Hepatic stellate cell (primary cell): ENCODE results near the gene CA4.
"Not testable (repeated sequence)": the region's sequence is repeated elsewhere in the genome, so short reads cannot be mapped to it uniquely, and the experiment has no call there.

Experiments used
- DNase-seq: peaks from one replicate; pipeline ENCODE4 v3.0.0; 2011; ENCODE audit warnings: low spot score

The CA4 gene

GRCh38 chr17:60174767-60175166 is 25.0 kb downstream of the CA4 start:
- DNase-seq, result not testable (repeated sequence)

GRCh38 chr17:60176763-60177162 is 27.0 kb downstream of the CA4 start:
- DNase-seq, result not testable (repeated sequence)

GRCh38 chr17:60178180-60178579 is 28.4 kb downstream of the CA4 start:
- not testable (repeated sequence) for DNase-seq

- DNase-seq, result not testable (repeated sequence)
Observed at GRCh38 chr17:60180380-60180779, 30.6 kb downstream of the CA4 start.

- not testable (repeated sequence) for DNase-seq
Observed at GRCh38 chr17:60186372-60186771, 36.6 kb downstream of the CA4 start.

- DNase-seq, result not testable (repeated sequence)
Observed at GRCh38 chr17:60186846-60187745, 37.3 kb downstream of the CA4 start.

- DNase-seq, result no peak
Observed at GRCh38 chr17:60188759-60189158, 39.0 kb downstream of the CA4 start.

GRCh38 chr17:60190032-60190431 is 40.3 kb downstream of the CA4 start:
- DNase-seq, result not testable (repeated sequence)

- DNase-seq, result not testable (repeated sequence)
Observed at GRCh38 chr17:60193032-60193431, 43.3 kb downstream of the CA4 start.

GRCh38 chr17:60193482-60193881 is 43.7 kb downstream of the CA4 start:
- DNase-seq, result no peak

GRCh38 chr17:60194141-60194540 is 44.4 kb downstream of the CA4 start:
- DNase-seq, result not testable (repeated sequence)

- DNase-seq, result not testable (repeated sequence)
Observed at GRCh38 chr17:60198630-60199029, 48.9 kb downstream of the CA4 start.

GRCh38 chr17:60205782-60206181 is 56.0 kb downstream of the CA4 start:
- not testable (repeated sequence) for DNase-seq

- not testable (repeated sequence) for DNase-seq
Observed at GRCh38 chr17:60208302-60208701, 58.5 kb downstream of the CA4 start.
